HG03175 (cell line): ENCODE data around the gene GPR37L1.

ENCODE experiments used
- ATAC-seq: cut with Tn5 transposase; IDR thresholded peaks from one replicate; pipeline ENCODE4 v1.9.1; 2021; ENCODE audit warnings: mild to moderate bottlenecking, moderate library complexity; ENCODE audit not compliant: unreplicated experiment

Gene GPR37L1

DNA sequence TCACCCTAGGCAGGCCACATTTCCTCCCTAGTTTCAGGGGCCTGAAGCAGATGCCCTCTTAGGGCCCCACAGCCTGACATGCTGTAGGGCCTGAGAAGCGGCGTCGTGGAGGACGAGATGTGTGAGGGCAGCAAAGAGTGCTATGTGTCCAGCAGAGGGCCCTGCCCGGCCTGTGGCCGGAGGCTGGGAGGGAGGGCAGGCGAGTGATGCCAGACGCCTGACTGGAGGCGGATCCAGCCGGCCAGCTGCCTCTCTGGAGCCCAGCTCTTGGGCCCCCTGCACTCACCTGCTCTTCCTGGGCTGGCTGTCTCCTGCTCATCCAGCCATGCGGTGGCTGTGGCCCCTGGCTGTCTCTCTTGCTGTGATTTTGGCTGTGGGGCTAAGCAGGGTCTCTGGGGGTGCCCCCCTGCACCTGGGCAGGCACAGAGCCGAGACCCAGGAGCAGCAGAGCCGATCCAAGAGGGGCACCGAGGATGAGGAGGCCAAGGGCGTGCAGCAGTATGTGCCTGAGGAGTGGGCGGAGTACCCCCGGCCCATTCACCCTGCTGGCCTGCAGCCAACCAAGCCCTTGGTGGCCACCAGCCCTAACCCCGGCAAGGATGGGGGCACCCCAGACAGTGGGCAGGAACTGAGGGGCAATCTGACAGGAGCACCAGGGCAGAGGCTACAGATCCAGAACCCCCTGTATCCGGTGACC lies at the start of gene GPR37L1:
Gene GPR37L1, plus strand, starts transcription at position 279 of the 697 bp plus-strand sequence. Its CDS starts 47 bp downstream, at position 326.
- no peak for ATAC-seq

DNA sequence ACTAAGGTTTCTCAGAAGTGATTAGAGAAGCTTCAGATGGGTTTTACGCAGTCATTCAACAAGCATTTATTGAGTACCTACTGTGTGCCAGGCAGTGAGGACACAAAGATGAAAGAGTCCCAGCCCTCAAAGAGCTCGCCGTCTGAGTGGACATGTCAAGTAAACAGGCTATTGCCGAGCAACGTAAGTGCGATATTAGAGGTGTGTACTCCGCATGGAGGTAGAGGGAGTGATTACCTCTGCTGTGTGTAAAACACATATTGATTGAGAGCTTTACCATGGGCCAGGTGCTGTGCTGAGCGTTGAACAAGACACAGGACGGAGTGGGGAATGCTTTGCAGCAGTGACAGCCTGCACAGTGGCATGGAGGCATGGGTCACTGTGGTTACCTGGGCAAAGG lies 49.5 kb upstream of the GPR37L1 start:
- ATAC-seq, result no peak

DNA sequence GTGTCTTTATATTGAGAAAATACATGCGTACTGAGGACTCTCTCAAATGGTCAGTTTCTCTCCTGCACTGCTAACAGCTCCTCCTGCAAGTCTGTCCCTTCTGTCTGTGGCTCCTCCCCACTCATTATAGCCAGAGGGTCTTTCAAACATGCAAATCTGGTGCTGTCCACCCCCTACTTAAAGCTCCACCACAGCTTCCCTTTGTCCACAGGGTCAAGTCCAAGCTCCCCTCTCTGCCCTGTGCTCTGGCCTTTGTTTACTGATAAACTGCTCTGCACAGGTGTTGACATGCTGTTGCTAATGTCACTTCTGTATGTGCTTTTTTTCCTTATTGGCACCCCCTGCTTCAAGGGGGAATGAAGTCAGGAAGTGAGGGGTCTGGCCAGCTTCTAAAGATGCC lies 47.7 kb upstream of the GPR37L1 start:
- ATAC-seq, result no peak

- ATAC-seq, result no peak
Observed at GRCh38 chr1:202075389-202075788, 47.3 kb upstream of the GPR37L1 start.

DNA sequence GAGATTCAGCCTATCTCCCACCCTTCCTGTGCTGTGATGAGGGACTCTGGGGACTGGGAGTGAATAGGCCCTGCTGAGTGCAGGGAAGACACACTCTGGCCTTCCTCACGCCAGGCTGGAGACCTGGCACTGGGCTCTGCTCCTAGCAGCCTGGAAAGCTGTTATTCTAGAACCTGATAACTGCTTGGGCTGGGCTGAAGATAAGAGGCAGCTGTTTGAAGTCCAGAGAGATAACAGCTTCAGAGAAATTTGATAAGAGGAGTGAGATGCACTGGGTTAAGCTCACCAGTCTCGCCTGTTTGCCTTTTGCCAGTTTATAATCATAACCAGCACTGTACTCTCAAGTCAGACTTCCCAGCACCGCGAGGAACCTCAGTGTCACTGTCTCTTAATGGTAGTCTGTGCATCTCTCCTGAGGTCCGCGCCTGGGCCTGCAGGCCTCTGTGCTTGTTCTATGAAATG lies 46.6 kb upstream of the GPR37L1 start:
- no peak for ATAC-seq

GRCh38 chr1:202078241-202078640 lies 44.5 kb upstream of the GPR37L1 start:
- no peak for ATAC-seq

GRCh38 chr1:202081992-202082391 lies 40.7 kb upstream of the GPR37L1 start:
- ATAC-seq, result no peak

- no peak for ATAC-seq
Observed at GRCh38 chr1:202084791-202085681, 37.7 kb upstream of the GPR37L1 start.

- ATAC-seq, result no peak
Observed at GRCh38 chr1:202085682-202086373, 36.9 kb upstream of the GPR37L1 start.

- no peak for ATAC-seq
Observed at GRCh38 chr1:202086579-202087350, 36.0 kb upstream of the GPR37L1 start.

GRCh38 chr1:202088206-202088605 lies 34.5 kb upstream of the GPR37L1 start:
- ATAC-seq, result no peak

- no peak for ATAC-seq
Observed at GRCh38 chr1:202090994-202091393, 31.7 kb upstream of the GPR37L1 start.

DNA sequence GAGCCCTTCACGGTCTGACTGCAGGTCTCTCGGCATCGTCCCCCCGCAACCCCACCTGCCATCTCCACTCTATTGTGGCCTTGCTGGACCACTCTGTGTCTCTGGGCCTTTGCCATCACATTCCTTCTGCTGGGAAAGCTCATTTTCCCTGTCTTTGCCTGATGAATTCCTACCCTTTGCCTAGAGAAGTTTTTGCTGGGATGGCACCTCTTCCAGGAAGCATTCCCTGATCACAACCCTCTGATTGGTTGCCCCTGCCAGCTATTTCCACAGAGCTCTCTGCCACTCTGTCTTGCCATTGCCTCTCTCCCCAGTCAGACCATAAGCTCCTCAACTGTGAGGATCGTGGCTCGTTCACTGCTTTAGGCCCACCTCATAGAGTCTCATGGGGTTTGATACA lies 28.9 kb upstream of the GPR37L1 start:
- ATAC-seq, result no peak

DNA sequence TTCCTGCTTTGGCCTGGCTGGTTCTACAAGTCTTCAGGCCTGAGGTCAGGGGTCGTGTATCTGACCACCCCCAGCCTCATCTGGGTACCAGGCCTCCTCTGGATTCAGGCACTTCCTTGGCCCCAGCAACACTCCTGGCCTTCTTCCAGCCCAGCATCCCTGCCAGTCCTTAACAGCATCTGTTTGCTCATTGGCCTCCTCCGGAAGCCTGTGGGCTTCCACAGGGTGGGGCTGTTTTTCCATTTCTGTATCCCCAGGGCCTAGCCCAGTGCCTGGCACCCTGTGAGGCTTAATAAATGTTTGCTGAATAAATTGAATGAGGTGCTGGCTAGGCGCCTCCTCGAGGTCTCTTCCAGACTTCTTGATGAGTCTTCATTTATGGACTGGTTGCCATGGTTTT lies 21.5 kb upstream of the GPR37L1 start:
- no peak for ATAC-seq

DNA sequence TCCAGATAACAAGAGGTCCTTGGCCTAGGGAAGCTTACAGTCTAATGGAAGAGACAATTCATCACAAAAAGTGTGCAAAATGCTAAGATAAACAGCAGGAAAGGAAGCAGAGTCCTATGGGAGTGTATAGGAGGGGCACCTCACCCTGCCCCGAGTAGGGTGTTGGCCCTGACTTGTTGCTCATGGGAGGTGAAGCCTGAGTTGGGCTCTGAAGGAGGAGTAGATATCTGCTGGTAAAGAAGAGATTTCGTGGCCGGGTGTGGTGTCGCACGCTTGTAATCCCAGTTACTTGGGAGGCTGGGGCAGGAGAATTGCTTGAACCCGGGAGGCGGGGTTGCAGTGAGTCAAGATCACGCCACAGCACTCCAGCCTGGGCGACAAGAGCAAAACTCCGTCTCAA lies 18.6 kb upstream of the GPR37L1 start:
- no peak for ATAC-seq

DNA sequence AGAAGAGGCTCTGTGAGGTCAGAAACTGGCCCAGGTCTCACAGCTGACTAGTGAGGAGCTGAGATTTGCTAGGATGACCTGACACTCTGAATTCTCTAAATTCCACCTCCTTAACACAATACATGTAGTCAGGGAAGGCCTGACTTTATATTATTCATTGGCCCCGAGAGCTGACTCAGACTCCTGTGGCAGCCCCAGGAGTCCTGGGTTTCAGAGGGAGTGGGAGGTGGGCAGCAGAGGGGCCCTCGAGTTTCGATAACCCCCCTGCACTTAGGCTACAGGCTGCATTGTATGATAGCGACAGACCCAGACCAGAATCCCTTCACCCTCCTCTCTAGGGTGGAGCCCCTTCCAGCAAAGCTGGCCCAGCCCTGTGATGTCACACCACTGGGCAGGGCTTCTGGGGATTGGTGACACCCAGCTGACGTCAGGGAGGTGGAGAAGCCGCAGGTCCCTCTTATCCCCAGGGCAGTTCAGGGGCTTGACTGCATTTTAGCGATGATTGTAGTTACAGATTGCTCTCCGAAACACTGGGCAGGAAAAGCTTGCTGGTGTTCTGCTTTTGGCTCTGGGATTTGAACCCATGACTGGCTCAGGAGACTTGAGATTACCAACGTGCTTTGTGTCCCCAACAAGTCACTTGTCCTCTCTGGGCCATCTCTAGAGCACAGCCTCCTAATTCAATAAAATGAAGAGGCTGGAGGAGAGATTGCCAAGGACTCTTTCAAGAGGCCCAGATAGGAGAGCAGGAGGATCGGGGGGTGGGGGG lies 17.0 kb upstream of the GPR37L1 start:
- no peak for ATAC-seq

DNA sequence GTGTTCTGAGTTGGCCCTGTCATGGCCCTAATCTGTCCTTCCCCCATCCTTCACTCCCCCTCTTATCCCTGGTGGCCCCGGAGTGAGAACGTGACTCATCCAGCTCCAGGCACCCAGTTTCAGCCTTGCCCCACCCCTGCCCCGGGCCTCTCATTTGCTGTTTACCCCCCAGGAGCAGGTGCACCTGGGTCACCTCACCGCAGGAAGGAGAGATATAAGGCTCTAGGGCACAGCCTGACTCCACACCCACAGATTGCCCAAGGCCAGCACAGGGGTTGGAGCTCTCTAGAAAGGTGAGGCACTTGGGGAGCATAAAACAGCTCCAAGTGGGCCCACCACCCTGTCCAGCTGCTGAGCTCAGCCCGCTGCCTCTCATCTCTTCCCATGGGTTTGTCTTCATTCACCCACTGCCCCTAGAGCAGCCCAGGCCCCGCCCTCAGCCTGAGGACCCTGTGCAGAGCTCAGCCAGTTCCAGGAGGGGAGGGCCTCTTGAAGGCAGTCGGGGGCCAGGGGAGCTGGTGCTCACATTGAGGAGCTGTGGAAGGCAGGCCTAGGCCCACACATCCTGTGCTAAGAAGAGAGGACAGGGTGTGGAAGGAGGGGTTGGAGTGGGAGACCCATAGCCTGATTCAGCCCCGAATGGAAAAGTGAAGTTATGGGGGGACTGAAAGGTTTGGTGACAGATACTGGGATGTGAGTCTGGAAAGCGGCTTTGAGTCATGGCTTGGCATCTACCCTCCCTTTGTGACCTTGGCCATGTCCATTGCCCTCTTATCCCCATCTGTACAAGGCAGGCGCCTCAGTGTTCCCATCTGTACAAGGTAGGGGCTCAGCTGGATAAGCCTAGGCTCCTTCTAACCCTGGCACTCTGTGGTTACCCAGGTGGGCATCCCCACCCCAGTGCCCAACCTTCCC lies 16.1 kb upstream of the GPR37L1 start:
- ATAC-seq, result no peak

DNA sequence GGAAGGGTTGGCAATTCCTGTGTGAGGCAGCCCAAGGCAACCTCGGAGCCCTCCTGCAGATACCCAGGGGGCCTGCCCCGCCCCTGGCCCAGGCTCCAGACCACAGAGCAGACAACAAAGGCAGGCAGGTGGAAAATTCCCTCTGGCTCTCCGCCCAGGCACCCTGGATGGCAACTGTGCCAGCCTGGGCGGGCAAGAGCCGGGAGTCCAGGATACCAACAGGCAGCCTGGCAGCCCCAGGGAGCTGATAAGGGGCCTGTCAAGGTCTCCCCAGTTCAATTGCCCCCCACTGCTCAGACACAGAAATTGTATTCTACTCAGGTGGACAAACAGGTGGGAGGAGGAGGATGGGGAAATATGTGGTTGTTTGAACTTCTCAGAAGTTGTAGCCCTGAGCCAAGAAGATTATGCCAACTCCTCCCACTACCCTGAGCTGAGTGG lies 15.4 kb upstream of the GPR37L1 start:
- no peak for ATAC-seq
